HCT116 (cell line): Measurements from ENCODE around the gene HDAC1. TPM values are rescaled to one million over a fixed set of nuclear protein-coding genes. Genes with fewer than 3 reads are reported as not detected.

ENCODE experiments used
- ATAC-seq: fragments of 200-7000 bp; cut with Tn5 transposase; 2 replicates; pipeline ENCODE4 v1.9.1; 2020; ENCODE audit warnings: mild to moderate bottlenecking, moderate library complexity
- BruUV-seq: library from RNA; stranded (reverse); fragments of 400-500 nt; replicated peaks from 2 replicates; lab custom pipeline; 2021; lab: Mats Ljungman, UMichigan
- CTCF ChIA-PET: fragments of 300-600 bp; sonication (Branson Sonifier 250); formaldehyde crosslinking; loops from one replicate; lab custom pipeline; 2021; ENCODE audit warnings: antibody characterized with exemption; lab: Charles Lee
- POLR2A ChIA-PET: fragments of 300-600, 350-600 bp; sonication (Branson Sonifier 250); formaldehyde crosslinking; loops from one replicate; lab custom pipeline; 2021; ENCODE audit warnings: antibody characterized with exemption; lab: Charles Lee
- RAD21 ChIA-PET, 2 experiments: fragments of 300-600 bp; sonication (Branson Sonifier 250); formaldehyde crosslinking; loops; one replicate each; lab custom pipeline; 2023; ENCODE audit warnings: low total read pairs in 2 of 2; ENCODE audit not compliant: uncharacterized antibody in 2 of 2, unreplicated experiment in 2 of 2, low non-redundant PET in 1 of 2; lab: Charles Lee
- DNase-seq: peaks from one replicate; pipeline ENCODE4 v3.0.0-alpha.2; 2010; ENCODE audit warnings: low read depth, low spot score
- H2AFZ ChIP-seq: fragments of 200-600 bp; shearing (Covaris generic), sonication (generic); 2 replicates; pipeline ENCODE4 v1.6.1; 2017; ENCODE audit warnings: low read depth, mixed run types, mixed read lengths, antibody characterized with exemption, low read length; ENCODE audit not compliant: poor library complexity, severe bottlenecking
- H3K27ac ChIP-seq: 2 replicates; pipeline ENCODE4 v1.5.1; 2012; ENCODE audit warnings: low read depth, low read length
- H3K27me3 ChIP-seq: fragments of 200-600 bp; sonication (generic); 2 replicates; pipeline ENCODE4 v1.6.1; 2016; ENCODE audit warnings: mixed run types, low read length, mixed read lengths; ENCODE audit not compliant: insufficient read depth
- H3K36me3 ChIP-seq, 2 experiments: fragments of 200-500 bp in 1 of 2; fragments of 200-600 bp in 1 of 2; sonication (Bioruptor generic) in 1 of 2; sonication (generic) in 1 of 2; 2 replicates each; pipeline versions ENCODE4 v1.5.1 to v1.6.1; 2014 to 2016; ENCODE audit warnings: low read length in 2 of 2, inconsistent platforms in 1 of 2, mixed read lengths in 1 of 2, mixed run types in 1 of 2; ENCODE audit not compliant: insufficient read depth in 2 of 2, control insufficient read depth in 1 of 2
- H3K4me1 ChIP-seq, 2 experiments: fragments of 200-600 bp in 1 of 2; sonication (generic) in 1 of 2; 2 replicates each; pipeline versions ENCODE4 v1.5.1 to v1.6.1; 2012 to 2017; ENCODE audit warnings: low read length in 2 of 2, inconsistent platforms in 1 of 2, mild to moderate bottlenecking in 1 of 2, mixed read lengths in 1 of 2, mixed run types in 1 of 2, moderate library complexity in 1 of 2; ENCODE audit not compliant: insufficient read depth in 2 of 2, control insufficient read depth in 1 of 2
- H3K4me2 ChIP-seq: fragments of 200-600 bp; sonication (generic); 2 replicates; pipeline ENCODE4 v1.6.1; 2017; ENCODE audit warnings: mixed run types, low read length, mixed read lengths
- H3K4me3 ChIP-seq, 2 experiments: fragments of 200-600 bp in 1 of 2; sonication (generic) in 1 of 2; replicated peaks in 1 of 2; 2 replicates each; pipeline ENCODE4 v1.5.1; 2011 to 2016; ENCODE audit warnings: low read length in 2 of 2, control low read depth in 1 of 2, low read depth in 1 of 2, mild to moderate bottlenecking in 1 of 2, mixed read lengths in 1 of 2, mixed run types in 1 of 2
- H3K79me2 ChIP-seq: fragments of 200-600 bp; sonication (generic); 2 replicates; pipeline ENCODE4 v1.6.1; 2017; ENCODE audit warnings: mild to moderate bottlenecking, mixed run types, low read length, moderate library complexity, mixed read lengths; ENCODE audit not compliant: insufficient read depth
- H3K9ac ChIP-seq: fragments of 200-600 bp; sonication (generic); 2 replicates; pipeline ENCODE4 v1.6.1; 2016; ENCODE audit warnings: low read length, mixed read lengths
- H3K9me2 ChIP-seq: fragments of 200-600 bp; sonication (generic), shearing (Covaris generic); 2 replicates; pipeline ENCODE4 v1.6.1; 2017; ENCODE audit warnings: mixed run types, mild to moderate bottlenecking, moderate library complexity; ENCODE audit not compliant: insufficient read depth
- H3K9me3 ChIP-seq, 2 experiments: fragments of 200-500 bp in 1 of 2; fragments of 200-600 bp in 1 of 2; sonication (Bioruptor generic) in 1 of 2; sonication (generic) in 1 of 2; 2 replicates each; pipeline ENCODE4 v1.6.1; 2014 to 2017; ENCODE audit warnings: low read length in 2 of 2, mixed read lengths in 2 of 2, inconsistent platforms in 1 of 2, low read depth in 1 of 2, mild to moderate bottlenecking in 1 of 2, mixed run types in 1 of 2, moderate library complexity in 1 of 2; ENCODE audit not compliant: control insufficient read depth in 1 of 2, insufficient read depth in 1 of 2
- H4K20me1 ChIP-seq: fragments of 200-600 bp; sonication (generic), shearing (Covaris generic); 2 replicates; pipeline ENCODE4 v1.6.1; 2017; ENCODE audit warnings: mixed run types, mild to moderate bottlenecking, moderate library complexity; ENCODE audit not compliant: insufficient read depth
- EZH2 ChIP-seq: fragments of 200-600 bp; sonication (generic); IDR thresholded peaks from 2 replicates; pipeline ENCODE4 v1.6.1; 2017; ENCODE audit warnings: antibody characterized with exemption, mixed run types
- FOSL1 ChIP-seq: IDR thresholded peaks from 2 replicates; pipeline ENCODE4 v1.6.1; 2012; ENCODE audit warnings: low read depth
- JUND ChIP-seq: IDR thresholded peaks from 2 replicates; pipeline ENCODE4 v1.6.1; 2012
- POLR2A ChIP-seq: IDR thresholded peaks from 2 replicates; pipeline ENCODE4 v1.7.0; 2011; ENCODE audit warnings: borderline replicate concordance; ENCODE audit not compliant: insufficient read depth, insufficient read length; ENCODE audit errors: extremely low read depth
- POLR2AphosphoS5 ChIP-seq: IDR thresholded peaks from 2 replicates; pipeline ENCODE4 v1.6.1; 2011; ENCODE audit warnings: mild to moderate bottlenecking, low read depth, low read length, moderate library complexity
- RAD21 ChIP-seq: IDR thresholded peaks from 2 replicates; pipeline ENCODE4 v1.6.1; 2012; ENCODE audit warnings: low read depth, mild to moderate bottlenecking
- SIN3A ChIP-seq: IDR thresholded peaks from 2 replicates; pipeline ENCODE4 v1.6.1; 2012; ENCODE audit warnings: low read depth
- SP1 ChIP-seq: IDR thresholded peaks from 2 replicates; pipeline ENCODE4 v1.6.1; 2012; ENCODE audit warnings: low read depth
- SRF ChIP-seq: IDR thresholded peaks from 2 replicates; pipeline ENCODE4 v1.6.1; 2012; ENCODE audit warnings: low read depth
- intact Hi-C: fragments of 100-400 bp; cut with micrococcal nuclease; formaldehyde crosslinking; loops from 2 replicates; pipeline ENCODE4 v1.10.0; 2022
- total RNA-seq: library from RNA; stranded (reverse); gene quantifications from one replicate; pipeline ENCODE4 v1.2.1, GENCODE V29; 2021; ENCODE audit not compliant: unreplicated experiment
- TF ChIP-seq, protein P1 (sequence below): IDR thresholded peaks from 2 replicates; pipeline ENCODE4 v1.6.1; 2012
- TF ChIP-seq, protein P2 (sequence below): IDR thresholded peaks from 2 replicates; pipeline ENCODE4 v1.6.1; 2012
- TF ChIP-seq, protein P3 (sequence below): IDR thresholded peaks from 2 replicates; pipeline ENCODE4 v1.6.1; 2011; ENCODE audit warnings: mild to moderate bottlenecking, low read length, moderate library complexity; ENCODE audit not compliant: insufficient replicate concordance; ENCODE audit errors: extremely low read depth

HDAC1 gene
- total RNA-seq, 1 experiment from 2014 or later: 232 TPM

DNA sequence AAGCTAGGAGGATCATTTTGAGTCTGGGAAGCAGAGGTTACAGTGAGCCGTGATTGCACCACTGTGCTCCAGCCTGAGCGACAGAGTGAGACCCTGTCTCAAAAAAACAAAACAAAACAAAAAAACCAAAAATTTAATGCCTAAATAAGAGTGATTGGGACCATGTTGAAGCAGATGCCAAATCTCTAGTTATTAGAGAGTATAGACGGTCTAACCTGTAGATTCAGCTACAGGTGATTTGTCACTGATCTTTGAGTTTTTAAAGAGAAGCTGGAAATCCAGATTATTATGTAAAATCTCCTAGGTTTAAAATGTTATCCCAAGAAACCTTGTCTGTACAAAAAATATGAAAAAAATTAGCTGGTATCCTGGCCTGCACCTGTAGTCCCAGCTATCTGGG is 11.5 kb downstream of the HDAC1 start:
- H3K4me3 ChIP-seq: no peak overlapping the region
- ChIA-PET CTCF (interaction anchor here (1.3 to 1.7 kb wide), 2 partner anchors 12 to 13 kb away, joined by 3 read pairs; partner anchors contain the start of gene HDAC1), RAD21 (no interaction called here), POLR2A (no interaction called here)
- H3K4me2 ChIP-seq: no peak overlapping the region
- TF ChIP-seq, protein P1, sequence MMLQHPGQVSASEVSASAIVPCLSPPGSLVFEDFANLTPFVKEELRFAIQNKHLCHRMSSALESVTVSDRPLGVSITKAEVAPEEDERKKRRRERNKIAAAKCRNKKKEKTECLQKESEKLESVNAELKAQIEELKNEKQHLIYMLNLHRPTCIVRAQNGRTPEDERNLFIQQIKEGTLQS: no peak
- TF ChIP-seq, protein P2, sequence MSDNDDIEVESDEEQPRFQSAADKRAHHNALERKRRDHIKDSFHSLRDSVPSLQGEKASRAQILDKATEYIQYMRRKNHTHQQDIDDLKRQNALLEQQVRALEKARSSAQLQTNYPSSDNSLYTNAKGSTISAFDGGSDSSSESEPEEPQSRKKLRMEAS: no peak
- TF ChIP-seq EZH2 (no peak), SP1 (no peak), SIN3A (no peak), JUND (no peak), SRF (no peak), POLR2AphosphoS5 (no peak), RAD21 (no peak), FOSL1 (no peak), POLR2A (no peak)
- TF ChIP-seq, protein P3, sequence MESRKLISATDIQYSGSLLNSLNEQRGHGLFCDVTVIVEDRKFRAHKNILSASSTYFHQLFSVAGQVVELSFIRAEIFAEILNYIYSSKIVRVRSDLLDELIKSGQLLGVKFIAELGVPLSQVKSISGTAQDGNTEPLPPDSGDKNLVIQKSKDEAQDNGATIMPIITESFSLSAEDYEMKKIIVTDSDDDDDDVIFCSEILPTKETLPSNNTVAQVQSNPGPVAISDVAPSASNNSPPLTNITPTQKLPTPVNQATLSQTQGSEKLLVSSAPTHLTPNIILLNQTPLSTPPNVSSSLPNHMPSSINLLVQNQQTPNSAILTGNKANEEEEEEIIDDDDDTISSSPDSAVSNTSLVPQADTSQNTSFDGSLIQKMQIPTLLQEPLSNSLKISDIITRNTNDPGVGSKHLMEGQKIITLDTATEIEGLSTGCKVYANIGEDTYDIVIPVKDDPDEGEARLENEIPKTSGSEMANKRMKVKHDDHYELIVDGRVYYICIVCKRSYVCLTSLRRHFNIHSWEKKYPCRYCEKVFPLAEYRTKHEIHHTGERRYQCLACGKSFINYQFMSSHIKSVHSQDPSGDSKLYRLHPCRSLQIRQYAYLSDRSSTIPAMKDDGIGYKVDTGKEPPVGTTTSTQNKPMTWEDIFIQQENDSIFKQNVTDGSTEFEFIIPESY: no peak
- ATAC-seq (no peak), DNase-seq (no peak)
- no peaks in the 10 kb centered on the region for H3K4me1 ChIP-seq
- no peak overlapping the region for H3K9ac ChIP-seq
- peaks cover 79% of the 10 kb centered on the region for H3K79me2 ChIP-seq
- H2AFZ ChIP-seq: no peak overlapping the region
- H3K27ac ChIP-seq: no peak overlapping the region
- no peaks in the 10 kb centered on the region for H3K27me3 ChIP-seq
- H3K9me3 ChIP-seq: no peaks in the 10 kb centered on the region
- intact Hi-C loops: no loop called here
- BruUV-seq: no TSS peak
- H3K9me2 ChIP-seq: no peaks in the 10 kb centered on the region
- H4K20me1 ChIP-seq: peaks cover 4% of the 10 kb centered on the region; the same call in 1 of the 2 replicates
- H3K36me3 ChIP-seq: peaks cover 28 to 37% of the 10 kb centered on the region in 2 experiments
